DLD1 (cell line): Measurements from ENCODE around the gene ABHD1.
"Not testable (repeated sequence)": the region's sequence is repeated elsewhere in the genome, so short reads cannot be mapped to it uniquely, and the experiment has no call there.

Source experiments
- in situ Hi-C: cut with HindIII; loops from 2 replicates; pipeline ENCODE4 v1.10.0; 2017; ENCODE audit warnings: low sequenced_read_pairs

Gene ABHD1

GRCh38 chr2:27123302-27124150, at the start of gene ABHD1:
Gene ABHD1 (plus strand): TSS chr2:27123815. CDS start chr2:27123949, 134 bp downstream.
- in situ Hi-C loops: no loop called here

GRCh38 chr2:27074738-27075565, 48.7 kb upstream of the ABHD1 start:
- in situ Hi-C loops: no loop called here

- in situ Hi-C loops: not testable (repeated sequence)
Observed at GRCh38 chr2:27075566-27075871, 48.1 kb upstream of the ABHD1 start.

- in situ Hi-C loops: no loop called here
Observed at GRCh38 chr2:27076323-27076722, 47.3 kb upstream of the ABHD1 start.

GRCh38 chr2:27077231-27077630, 46.4 kb upstream of the ABHD1 start:
- in situ Hi-C loops: no loop called here

GRCh38 chr2:27078267-27079194, 45.1 kb upstream of the ABHD1 start, which contains the start of gene EMILIN1:
Gene EMILIN1 (plus strand): TSS chr2:27078615. CDS start chr2:27079066, 451 bp downstream.
- in situ Hi-C loops: no loop called here

- in situ Hi-C loops: no loop called here
Observed at GRCh38 chr2:27079233-27080139, 44.1 kb upstream of the ABHD1 start.

- in situ Hi-C loops: no loop called here
Observed at GRCh38 chr2:27080140-27080469, 43.5 kb upstream of the ABHD1 start.

- in situ Hi-C loops: no loop called here
Observed at GRCh38 chr2:27080603-27080936, 43.0 kb upstream of the ABHD1 start.

- in situ Hi-C loops: no loop called here
Observed at GRCh38 chr2:27081984-27082772, 41.4 kb upstream of the ABHD1 start.

- in situ Hi-C loops: no loop called here
Observed at GRCh38 chr2:27082773-27083409, 40.7 kb upstream of the ABHD1 start.

GRCh38 chr2:27083410-27084296, 40.0 kb upstream of the ABHD1 start:
- in situ Hi-C loops: no loop called here

- in situ Hi-C loops: no loop called here
Observed at GRCh38 chr2:27084297-27085061, 39.1 kb upstream of the ABHD1 start.

- in situ Hi-C loops: no loop called here
Observed at GRCh38 chr2:27085062-27085672, 38.4 kb upstream of the ABHD1 start.

- in situ Hi-C loops: no loop called here
Observed at GRCh38 chr2:27085673-27086089, 37.9 kb upstream of the ABHD1 start.

GRCh38 chr2:27086090-27086723, 37.4 kb upstream of the ABHD1 start:
- in situ Hi-C loops: no loop called here
